ENCODE data around the gene SNX10.

SNX10 gene

DNA sequence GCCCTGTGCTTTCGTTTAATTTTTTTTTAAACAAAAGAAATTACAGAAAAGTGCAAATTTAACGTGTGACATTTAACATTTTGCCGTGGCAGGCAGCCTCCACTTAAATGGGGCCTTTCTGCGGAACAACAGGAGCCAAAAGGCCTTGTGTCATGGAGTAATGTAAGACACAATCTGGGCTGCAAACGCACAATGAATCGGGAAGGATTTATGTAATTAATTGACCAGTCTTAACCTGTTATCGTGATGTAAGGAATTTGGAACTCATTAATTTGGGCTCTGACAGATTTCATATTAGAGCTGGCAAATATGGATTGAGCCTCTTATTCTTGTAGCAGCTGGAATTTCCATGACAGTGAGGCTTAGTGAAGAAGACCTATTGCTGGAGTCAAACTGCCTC, 86.4 kb downstream of the SNX10 start:
- no peak overlapping the region for H3K4me3 ChIP-seq (ENCODE audit: low read depth, low read length)
- DNase-seq (ENCODE audit: low read depth) = no peak
- TF ChIP-seq, protein P1, sequence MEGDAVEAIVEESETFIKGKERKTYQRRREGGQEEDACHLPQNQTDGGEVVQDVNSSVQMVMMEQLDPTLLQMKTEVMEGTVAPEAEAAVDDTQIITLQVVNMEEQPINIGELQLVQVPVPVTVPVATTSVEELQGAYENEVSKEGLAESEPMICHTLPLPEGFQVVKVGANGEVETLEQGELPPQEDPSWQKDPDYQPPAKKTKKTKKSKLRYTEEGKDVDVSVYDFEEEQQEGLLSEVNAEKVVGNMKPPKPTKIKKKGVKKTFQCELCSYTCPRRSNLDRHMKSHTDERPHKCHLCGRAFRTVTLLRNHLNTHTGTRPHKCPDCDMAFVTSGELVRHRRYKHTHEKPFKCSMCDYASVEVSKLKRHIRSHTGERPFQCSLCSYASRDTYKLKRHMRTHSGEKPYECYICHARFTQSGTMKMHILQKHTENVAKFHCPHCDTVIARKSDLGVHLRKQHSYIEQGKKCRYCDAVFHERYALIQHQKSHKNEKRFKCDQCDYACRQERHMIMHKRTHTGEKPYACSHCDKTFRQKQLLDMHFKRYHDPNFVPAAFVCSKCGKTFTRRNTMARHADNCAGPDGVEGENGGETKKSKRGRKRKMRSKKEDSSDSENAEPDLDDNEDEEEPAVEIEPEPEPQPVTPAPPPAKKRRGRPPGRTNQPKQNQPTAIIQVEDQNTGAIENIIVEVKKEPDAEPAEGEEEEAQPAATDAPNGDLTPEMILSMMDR (IDR thresholded peaks at IDR 0.05; ENCODE audit: low read depth, low read length) = no peak
- TF ChIP-seq, protein P2, sequence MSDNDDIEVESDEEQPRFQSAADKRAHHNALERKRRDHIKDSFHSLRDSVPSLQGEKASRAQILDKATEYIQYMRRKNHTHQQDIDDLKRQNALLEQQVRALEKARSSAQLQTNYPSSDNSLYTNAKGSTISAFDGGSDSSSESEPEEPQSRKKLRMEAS (IDR thresholded peaks at IDR 0.05; ENCODE audit: low read depth, low read length) = no peak
- TF ChIP-seq POLR2A (IDR thresholded peaks at IDR 0.05; ENCODE audit: extremely low read depth, insufficient read length) (no peak), MYC (IDR thresholded peaks at IDR 0.05; ENCODE audit: low read depth, low read length) (no peak)

DNA sequence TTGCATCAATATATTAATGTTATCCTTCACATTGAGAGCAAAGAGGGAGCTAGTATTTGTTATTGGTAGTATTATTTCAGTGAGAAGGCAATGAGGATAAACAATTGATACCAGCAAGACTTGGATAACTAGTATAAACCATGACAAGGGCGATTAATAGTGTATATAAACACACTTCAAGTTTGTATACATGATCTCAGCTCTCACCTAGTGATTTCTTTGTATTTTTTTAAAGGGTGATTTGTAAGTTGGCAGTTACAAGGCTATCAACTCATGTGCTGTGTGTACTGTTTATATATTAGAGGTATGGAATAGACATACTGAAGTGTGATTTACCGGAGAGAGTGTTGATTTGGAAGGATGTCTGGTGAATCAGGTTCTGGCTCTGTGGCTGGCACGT, 88.0 kb downstream of the SNX10 start:
- H3K4me3 ChIP-seq (ENCODE audit: low read depth, low read length) = no peak overlapping the region
- no peak for DNase-seq (ENCODE audit: low read depth)
- no peak for TF ChIP-seq MYC (IDR thresholded peaks at IDR 0.05; ENCODE audit: low read depth, low read length)
- TF ChIP-seq, protein P1 (IDR thresholded peaks at IDR 0.05; ENCODE audit: low read depth, low read length) = no peak
- no peak for TF ChIP-seq POLR2A (IDR thresholded peaks at IDR 0.05; ENCODE audit: extremely low read depth, insufficient read length)
- TF ChIP-seq, protein P2 (IDR thresholded peaks at IDR 0.05; ENCODE audit: low read depth, low read length) = no peak

DNA sequence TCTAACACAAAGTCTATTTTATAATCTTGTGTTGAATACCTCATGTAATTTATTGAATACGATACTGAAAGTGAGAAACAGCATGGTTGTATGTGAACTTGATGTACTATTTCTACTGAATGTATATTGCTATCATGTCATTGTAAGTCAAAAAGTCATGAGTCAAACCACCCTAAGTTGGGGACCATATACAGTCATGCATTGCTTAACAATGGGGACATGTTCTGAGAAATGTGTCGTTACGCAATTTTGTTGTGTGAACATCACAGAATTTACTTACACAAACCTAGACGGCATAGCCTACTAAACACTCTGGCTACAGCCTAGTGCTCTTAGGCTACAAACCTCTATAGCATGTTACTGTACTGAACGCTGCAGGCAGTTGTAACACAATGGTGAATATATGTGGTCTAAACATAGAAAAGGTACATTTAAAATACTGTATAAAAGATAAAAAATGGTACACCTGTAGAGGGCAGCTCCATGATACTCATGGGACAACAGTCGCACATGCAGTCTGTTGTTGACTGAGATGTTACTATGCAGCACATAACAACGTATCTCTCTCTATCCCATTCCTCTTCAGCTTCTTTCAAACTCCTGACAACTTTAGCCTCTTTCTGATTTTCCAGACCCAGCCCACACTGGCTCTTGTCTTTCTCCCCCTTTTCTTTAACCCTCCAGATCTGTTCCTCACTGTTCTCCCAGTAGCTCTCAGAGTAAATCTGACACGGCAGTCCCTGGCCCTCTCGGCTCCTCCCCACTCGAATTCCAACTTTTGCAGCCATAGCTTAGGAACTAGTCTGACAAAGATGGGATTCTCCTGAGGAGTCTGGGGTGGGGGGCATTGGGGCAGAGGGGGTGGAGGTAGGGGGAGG, 90.1 kb downstream of the SNX10 start:
- H3K4me3 ChIP-seq (ENCODE audit: low read depth, low read length) = no peak overlapping the region
- TF ChIP-seq, protein P2 (IDR thresholded peaks at IDR 0.05; ENCODE audit: low read depth, low read length) = no peak
- no peak for TF ChIP-seq POLR2A (IDR thresholded peaks at IDR 0.05; ENCODE audit: extremely low read depth, insufficient read length)
- no peak for TF ChIP-seq MYC (IDR thresholded peaks at IDR 0.05; ENCODE audit: low read depth, low read length)
- peak; percentile 55 for DNase-seq (ENCODE audit: low read depth)

DNA sequence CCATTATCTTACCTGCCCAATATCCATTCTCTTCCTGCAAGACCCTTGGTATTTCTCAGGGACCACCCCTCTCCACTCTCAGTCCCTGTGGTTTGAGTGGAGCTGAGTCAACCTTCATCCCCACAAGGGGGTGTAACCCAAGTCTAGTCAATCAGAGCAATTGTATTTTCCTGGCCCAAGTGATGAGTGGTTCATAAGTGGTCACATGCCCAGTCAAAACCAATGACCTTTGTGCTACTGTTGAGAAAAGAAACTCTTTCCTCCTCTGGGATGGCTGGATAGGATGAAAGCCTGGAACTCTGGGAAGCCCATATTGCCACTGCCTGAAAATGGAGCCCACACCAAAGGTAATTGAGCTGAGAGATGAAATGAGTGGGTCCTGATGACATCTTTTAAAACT, 93.6 kb downstream of the SNX10 start:
- H3K4me3 ChIP-seq (ENCODE audit: low read depth, low read length) = no peak overlapping the region
- TF ChIP-seq, protein P2 (IDR thresholded peaks at IDR 0.05; ENCODE audit: low read depth, low read length) = no peak
- TF ChIP-seq MYC (IDR thresholded peaks at IDR 0.05; ENCODE audit: low read depth, low read length) = no peak
- TF ChIP-seq, protein P1 (IDR thresholded peaks at IDR 0.05; ENCODE audit: low read depth, low read length) = no peak
- DNase-seq (ENCODE audit: low read depth) = no peak

DNA sequence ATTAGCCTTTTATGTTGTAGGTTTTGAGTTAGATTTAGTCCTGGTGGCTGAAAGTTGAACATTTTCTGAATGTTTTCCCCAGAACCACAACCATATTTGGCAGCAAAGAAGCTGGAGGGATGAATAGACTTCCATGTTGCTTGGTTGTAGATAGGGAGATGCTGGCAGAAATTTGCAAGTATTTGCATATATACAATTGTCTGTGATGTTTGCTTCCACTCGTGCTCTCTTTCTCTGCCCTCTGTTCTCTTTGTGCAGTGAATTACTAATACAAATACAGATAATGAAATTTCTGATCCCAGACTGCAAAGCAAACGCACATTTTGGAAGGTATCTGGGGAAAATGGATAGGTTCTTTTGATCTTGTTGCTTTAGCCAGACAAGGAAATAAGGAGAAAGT, 96.1 kb downstream of the SNX10 start:
- no peak for DNase-seq (ENCODE audit: low read depth)
- TF ChIP-seq, protein P2 (IDR thresholded peaks at IDR 0.05; ENCODE audit: low read depth, low read length) = no peak
- TF ChIP-seq, protein P1 (IDR thresholded peaks at IDR 0.05; ENCODE audit: low read depth, low read length) = no peak
- no peak for TF ChIP-seq POLR2A (IDR thresholded peaks at IDR 0.05; ENCODE audit: extremely low read depth, insufficient read length)
- TF ChIP-seq MYC (IDR thresholded peaks at IDR 0.05; ENCODE audit: low read depth, low read length) = no peak
- H3K4me3 ChIP-seq (ENCODE audit: low read depth, low read length) = no peak overlapping the region

DNA sequence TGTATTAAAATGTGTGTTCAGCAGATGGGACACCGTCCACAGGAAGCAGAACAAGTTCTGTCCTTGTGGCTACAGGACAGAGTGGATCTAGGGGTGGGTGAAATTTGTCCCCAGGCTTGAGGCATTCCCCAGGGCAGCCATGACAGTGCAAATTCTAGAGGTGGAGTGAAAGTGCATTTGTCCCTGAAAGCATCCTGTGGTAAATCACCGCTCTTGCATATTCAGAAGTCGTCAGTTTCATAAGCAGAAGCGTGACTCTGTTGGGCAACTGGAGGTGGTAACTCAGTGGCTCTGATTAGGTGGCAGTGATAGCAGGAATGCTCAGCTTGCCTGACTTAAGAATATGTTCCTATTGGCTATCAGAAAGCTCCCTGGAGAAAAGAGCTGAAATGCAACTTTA, 96.6 kb downstream of the SNX10 start:
- TF ChIP-seq POLR2A (IDR thresholded peaks at IDR 0.05; ENCODE audit: extremely low read depth, insufficient read length) (no peak), MYC (IDR thresholded peaks at IDR 0.05; ENCODE audit: low read depth, low read length) (no peak)
- TF ChIP-seq, protein P1 (IDR thresholded peaks at IDR 0.05; ENCODE audit: low read depth, low read length) = no peak
- TF ChIP-seq, protein P2 (IDR thresholded peaks at IDR 0.05; ENCODE audit: low read depth, low read length) = no peak
- DNase-seq (ENCODE audit: low read depth) = peak; percentile 31
- no peak overlapping the region for H3K4me3 ChIP-seq (ENCODE audit: low read depth, low read length)

Measured in NB4 (cell line).